ACHN (cell line): ENCODE data around the gene ARID5B.

ENCODE experiments used
- DNase-seq: peaks from one replicate; pipeline ENCODE4 v3.0.0-alpha.2; 2015
- in situ Hi-C: cut with HindIII; loops from 2 replicates; pipeline ENCODE4 v1.10.0; 2017; ENCODE audit warnings: low sequenced_read_pairs, low pct_ligation_motif_present, low pct_unique_long_range_greater_than_20kb

Gene ARID5B

DNA sequence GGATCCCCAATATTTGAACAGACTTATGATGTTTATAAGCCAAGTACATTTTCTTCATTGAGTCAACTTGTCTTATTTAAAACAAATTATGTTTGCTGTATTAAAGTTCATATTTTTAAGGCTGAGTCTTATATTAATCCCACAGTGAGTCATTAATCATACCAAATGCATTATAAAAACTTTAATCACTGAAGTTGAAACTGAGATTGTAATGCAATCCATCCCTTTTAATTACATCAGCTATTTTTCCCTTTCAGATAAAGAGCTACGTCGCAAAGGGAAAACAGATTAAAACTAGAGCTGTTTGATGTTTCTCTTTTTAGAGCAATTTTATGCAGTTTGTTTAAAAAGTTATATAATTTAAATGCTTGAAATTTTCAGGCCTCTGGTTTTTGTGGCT, 183.0 kb downstream of the ARID5B start:
- in situ Hi-C loops, result no loop called here
- no peak for DNase-seq

DNA sequence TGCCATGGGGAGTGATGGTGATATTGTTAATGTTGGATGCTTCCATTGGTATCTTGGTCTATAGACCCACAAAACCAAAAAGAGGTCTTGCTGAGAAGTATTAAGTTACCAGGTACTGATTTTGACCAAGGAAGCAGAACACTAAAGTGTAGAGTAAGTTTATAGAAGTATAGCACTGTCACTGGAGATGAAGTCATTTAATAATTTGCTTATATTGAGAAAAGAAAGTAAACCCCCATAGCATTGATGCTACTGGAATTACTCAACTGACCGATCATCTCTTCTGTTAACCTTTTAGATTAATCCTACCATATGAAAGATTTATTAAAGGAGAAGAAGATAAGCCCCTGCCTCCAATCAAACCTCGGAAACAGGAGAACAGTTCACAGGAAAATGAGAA, 183.9 kb downstream of the ARID5B start:
- in situ Hi-C loops, result no loop called here
- DNase-seq, result no peak

DNA sequence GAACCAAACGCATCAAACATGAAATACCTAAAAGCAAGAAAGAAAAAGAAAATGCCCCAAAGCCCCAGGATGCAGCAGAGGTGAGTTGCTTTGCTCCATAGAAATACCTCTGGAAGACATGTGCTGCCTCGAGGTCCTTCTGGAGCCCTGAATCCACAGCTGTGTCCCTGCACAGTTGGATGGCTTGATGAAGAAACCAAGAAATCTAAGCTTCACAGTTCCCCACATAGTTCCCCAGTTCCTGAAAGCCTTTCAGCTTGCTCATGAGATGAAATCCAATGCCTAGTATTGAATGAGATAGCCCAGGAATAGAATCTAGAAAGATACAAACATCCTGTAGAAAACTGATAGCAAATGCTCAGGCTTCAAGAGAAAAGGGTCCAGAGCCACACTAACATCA, 184.3 kb downstream of the ARID5B start:
- in situ Hi-C loops, result no loop called here
- DNase-seq, result no peak

DNA sequence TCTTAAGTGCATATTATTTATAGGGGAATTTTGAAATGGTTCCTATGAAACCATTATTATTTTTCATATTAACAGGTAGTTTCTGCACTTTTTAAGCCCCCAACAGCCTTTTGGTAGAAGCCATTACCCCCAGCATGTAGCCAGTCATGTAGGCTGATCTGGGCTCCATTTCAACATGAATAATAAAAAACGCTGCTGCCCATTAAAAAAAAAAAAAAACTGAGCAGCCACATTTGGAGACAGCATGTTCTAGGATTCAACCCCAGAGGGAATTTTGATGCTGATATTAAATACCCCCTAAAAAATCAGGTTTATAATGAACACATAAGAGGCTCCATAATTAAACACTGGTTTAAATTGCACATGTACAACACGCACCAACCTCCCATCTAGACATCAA, 185.8 kb downstream of the ARID5B start:
- DNase-seq, result no peak
- in situ Hi-C loops, result no loop called here

DNA sequence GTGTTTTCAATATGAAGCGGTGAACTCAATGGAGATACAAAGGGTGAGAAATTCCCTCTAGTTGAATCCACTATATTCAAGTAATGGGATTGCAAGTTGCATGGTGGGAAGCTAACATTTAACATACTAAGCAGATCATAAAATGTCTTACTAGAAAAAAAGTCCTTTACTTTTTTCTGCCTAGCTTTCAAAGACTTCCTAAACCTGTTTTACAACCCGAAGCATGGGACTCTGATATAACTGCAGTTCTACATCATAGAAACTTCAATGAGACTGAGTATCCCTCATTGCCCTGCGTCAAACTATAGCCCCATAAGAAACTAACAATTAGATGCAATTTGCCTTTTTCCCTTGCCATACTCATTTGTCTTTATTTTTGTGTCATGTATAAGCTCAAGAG, 187.3 kb downstream of the ARID5B start:
- DNase-seq, result no peak
- in situ Hi-C loops, result no loop called here

DNA sequence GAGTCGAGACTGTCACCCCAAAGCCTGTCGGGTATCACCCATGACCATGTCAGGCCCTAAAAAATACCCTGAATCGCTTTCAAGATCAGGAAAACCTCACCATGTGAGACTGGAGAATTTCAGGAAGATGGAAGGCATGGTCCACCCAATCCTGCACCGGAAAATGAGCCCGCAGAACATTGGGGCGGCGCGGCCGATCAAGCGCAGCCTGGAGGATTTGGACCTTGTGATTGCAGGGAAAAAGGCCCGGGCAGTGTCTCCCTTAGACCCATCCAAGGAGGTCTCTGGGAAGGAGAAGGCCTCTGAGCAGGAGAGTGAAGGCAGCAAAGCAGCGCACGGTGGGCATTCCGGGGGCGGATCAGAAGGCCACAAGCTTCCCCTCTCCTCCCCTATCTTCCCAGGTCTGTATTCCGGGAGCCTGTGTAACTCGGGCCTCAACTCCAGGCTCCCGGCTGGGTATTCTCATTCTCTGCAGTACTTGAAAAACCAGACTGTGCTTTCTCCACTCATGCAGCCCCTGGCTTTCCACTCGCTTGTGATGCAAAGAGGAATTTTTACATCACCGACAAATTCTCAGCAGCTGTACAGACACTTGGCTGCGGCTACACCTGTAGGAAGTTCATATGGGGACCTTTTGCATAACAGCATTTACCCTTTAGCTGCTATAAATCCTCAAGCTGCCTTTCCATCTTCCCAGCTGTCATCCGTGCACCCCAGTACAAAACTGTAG, 191.0 kb downstream of the ARID5B start:
- DNase-seq, result no peak
- in situ Hi-C loops, result no loop called here

DNA sequence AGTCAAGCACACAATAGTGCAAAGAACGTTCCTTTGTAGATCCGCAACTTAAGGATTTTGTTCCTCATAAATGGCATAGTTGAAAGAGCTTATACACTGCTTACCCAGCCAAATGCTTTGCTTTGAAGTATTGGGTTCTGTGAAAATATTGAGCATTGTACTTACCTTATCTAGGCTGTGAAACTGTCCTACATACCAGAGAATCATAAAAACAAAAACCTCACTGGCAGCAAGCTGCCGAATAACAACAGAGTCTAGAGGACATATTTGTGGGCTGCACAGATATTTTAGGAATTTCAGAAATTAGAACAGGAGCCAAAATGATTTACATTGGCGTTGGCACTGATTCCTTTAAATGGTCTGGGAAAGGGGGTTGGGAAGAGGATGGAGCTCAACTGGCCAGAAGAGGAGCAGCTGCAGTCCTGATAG, 192.4 kb downstream of the ARID5B start:
- in situ Hi-C loops, result no loop called here
- peak; percentile 91 for DNase-seq

DNA sequence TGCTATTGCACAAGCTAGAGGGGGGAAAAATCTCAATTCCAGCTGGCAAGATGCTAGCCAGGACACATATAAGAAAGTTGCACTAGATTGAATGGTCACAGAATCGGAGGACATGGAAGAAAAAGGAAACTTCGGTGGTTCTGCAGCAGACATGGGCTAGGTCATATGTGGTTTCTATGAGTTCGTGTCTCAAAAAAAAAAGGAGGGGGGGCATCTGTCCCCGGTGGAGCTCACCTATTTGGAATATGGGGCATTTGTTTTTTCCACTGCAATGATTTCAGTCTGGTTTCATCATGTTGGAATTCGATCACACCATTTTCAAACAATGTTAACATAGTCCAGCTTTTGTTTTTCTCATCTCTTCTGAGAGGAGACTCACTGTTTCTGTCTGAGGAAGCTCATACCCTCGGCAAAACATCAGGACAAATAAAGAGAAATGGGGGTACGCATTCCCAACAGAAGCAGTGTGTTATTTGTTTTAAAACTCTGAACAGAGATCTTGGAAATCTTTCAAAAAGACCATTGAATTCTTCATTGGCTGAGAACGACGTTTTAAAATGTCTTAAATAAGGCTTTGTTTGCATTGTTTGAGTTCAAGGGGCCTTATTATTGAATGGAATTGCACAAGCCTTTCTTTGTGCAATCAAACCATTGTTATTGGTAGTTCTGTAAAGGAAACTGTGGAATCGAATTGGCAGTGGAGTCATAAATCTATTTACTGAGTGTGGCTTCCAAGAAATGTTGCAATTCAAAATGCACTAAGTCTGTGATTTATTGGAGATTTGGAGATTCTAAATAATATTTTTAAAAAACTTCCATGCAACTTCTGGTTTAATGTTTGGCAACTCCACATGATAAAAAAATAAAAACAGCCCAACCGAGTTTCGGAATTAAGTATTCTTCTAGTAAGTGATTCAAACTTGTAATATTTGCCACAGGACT, 194.0 kb downstream of the ARID5B start:
- in situ Hi-C loops, result no loop called here
- peak; percentile 24 for DNase-seq

DNA sequence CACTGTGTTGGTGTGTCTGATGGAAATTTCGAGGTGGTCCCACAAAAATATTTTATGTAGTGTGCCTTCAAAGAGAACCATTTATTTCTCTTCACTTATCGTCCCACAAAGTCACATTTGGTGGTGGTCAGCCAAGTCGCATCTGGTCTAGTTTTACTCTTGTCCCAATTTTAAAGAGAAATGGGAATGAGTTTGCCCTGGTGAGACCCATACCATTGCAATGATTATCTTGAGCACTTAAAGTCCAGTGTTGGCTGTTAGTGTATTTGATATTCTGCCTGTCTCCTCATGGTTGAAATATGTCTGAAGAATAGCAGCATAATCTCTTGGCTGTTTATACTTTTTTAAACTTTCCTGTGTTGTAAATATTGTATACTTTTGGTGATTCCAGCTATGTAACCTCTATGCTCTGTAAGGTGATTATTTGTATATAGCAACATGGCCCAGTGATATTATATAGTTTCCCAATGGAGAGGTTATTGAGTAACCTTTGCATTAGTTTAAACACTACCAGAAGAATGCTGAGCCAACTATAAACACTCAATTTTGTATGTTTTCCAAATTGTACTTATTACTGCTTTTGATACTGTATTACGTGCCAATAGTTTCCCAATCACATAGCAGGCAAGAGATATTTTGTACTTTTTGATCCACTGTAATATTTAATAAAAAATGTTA, 194.9 kb downstream of the ARID5B start:
- in situ Hi-C loops, result no loop called here
- DNase-seq, result no peak

DNA sequence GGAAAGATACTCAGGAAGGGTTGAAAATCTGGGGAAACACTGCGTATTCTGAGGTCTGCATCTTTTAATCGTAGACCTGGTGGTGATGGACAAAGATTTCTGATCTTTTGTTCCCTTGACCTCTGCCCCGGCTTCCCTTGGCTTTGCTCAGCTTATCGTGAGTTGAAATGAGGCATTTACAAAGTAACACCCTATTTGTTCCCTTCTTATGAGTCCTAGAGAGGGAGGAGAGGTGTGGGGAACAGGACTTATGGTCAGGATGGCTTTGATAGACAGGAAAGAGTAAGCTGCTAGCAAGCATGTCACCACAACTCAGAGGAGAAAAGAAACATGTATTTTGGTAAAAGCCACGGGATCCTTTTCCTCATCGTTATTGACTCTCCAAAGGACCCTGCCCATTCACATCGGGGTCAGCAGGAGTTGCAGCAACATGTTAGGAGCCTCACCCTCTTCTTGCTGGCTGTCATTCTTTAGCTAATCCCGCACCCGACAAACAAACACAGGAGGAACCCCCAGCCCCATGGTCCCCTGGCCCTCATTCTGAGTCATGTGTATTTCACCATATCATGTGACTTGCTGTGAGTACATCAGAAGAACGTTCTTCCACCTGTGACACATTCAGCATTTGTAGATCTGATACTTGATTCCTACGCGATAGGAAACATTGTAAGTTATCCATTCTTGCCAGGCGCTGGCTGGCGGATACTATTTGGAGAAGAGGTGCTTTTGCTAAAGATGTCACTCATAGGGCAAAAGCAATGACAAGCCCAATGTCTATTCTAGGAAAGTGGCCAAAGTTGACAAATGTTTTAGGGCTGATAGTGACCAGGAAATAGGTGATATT, 197.0 kb downstream of the ARID5B start:
- in situ Hi-C loops, result no loop called here
- no peak for DNase-seq

DNA sequence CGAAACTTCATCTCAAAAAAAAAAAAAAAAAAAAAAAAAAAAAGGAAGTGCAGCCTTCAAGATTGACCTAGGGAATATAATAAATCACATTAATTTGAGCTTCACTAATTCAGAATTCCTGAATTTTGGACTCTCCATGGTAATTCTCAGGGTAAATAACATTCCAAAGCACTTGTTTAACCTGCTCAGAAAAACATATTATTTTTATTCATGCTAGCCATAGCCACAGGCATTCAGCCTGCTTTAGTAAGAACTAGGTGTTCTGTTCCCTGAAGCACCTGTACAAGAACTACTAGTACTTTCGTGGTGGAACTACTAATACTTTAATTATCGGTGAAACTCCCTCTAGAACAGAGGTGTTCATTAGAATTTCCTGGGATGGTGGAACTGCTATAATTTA, 197.8 kb downstream of the ARID5B start:
- in situ Hi-C loops, result no loop called here
- no peak for DNase-seq

DNA sequence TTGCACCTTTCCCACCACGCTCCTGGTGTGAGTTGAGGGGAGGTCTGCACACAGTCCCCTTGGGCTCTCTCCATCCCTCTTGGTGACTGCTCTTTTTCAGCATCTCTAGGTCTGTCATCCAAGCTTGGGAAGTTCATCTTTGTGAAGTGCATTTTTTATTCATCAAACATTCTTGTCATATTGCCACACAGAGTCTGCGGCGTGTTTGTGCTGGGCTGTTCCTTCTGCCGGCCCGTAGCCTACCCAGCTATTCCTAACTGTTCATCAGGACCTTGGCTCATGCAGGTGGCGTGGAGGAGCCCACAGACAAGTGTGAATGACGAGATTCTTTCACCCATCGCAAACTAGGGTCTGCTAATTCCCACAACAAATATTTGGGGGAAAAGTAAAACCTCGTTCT, 202.4 kb downstream of the ARID5B start:
- no peak for DNase-seq
- in situ Hi-C loops, result no loop called here

DNA sequence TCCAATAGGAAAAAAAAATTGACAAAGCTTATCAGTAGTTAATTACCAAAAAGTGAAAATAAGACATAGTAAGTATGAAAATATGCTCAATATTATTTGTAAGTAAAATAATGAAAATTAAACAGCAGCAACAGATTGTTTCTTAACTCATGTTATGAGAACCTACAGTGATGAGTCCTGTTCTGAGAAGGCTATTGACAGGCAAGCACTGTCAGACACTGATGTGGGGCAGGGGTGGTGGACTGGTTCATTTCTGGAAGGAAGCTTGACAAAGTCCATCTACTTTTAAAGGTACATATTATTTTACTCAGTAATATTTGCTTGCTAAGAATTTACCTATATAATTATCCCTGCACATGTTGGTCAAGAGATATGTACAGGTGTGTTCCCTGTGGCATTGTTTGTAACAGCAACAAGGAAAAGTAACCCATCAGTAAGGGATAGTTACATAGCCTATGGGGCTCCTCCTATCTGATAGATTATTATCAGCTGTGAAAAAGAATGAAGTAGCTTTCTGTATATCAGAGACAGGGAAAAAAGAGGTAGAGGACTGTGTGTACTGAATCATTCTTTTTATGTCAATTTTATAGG, 205.5 kb downstream of the ARID5B start:
- DNase-seq, result no peak
- in situ Hi-C loops, result no loop called here

DNA sequence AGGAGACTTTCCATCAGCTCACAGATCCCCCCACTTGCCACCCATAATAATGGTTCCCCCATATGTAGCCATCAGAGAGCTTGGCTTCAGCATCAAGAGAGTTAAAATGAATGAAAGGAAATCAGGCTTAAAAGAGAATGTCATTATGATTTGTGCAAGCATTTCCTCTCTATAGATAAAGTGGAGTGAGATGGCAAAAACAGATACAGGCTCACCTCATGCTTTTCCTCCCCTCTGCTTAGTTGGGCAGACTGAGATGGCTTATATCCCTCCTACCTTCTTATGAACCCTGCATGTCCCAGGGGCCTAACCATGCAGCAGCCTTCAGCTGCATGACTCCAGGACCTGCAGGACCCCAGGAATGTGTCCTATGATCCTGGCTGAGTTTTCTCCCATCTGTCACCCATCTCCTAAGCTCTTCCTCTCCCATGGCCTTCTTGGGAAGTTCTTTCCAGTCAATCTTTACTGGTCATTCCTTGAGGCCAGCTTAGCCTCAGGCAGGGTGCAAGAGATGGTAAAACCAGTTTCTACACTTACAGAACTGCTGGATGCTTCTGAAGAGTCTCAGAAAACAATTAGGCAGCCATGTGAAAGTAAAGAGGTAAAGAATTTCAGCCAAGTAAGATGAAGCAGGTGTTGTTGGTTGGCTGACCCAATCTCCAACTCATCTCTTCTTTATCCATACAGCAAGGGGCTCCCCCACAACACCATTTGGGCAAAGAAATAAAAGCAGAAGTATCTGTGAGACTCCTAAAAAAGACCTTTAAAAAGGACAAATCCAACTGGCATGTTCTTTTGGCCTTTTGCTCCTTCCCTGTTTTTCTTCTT, 207.5 kb downstream of the ARID5B start:
- in situ Hi-C loops, result no loop called here
- no peak for DNase-seq

DNA sequence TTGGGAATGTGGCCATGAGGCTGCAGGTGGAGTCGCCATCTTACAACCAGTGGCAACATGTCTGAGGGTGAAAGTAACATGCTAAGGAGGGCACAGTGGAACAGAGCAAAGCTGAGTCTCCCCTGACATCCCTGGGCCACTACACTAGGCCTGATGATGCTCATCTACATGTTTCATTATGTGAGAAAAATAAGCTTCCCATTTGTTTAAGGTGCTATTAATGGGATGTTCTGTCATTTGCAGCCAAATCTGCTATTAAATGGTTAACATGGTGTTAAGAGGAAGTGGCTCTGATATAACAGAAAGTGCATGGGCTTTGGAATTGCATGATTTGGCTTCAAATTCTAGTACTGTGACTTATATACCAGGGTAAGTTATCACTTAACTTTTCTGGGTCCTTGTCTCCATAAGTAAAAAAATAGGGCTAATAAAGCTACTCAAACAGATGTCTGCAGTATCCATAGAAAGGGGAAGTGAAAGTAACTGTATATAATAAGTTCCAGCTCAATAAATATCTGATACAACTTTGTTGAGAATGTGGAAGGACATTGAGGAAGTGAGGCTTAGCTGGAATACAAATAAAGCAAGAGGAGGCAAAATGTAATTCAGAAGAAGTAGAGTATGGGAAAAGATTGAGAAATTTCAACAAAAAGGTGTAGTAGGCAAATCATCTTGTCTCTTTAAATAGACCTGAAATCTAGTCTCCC, 208.2 kb downstream of the ARID5B start:
- no peak for DNase-seq
- in situ Hi-C loops, result no loop called here

DNA sequence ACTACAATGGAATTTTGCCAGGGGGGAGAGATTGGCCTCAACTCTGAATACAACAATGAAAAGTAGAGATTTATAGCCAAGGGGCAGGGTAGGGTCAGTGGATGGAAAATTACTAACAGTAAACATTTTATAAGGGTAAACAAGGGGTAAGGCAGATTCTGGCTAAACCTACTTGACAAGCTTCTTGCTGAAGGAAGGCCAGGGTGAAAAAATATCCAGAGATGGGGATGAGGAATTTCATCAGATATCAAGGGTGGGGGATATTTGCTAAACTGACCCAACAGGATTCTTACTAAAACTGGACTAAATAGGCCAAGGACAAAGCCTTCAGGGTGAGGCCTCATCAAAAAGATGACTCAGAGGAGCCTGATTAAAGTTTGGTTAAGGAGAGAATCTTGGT, 210.8 kb downstream of the ARID5B start:
- no peak for DNase-seq
- in situ Hi-C loops, result no loop called here

DNA sequence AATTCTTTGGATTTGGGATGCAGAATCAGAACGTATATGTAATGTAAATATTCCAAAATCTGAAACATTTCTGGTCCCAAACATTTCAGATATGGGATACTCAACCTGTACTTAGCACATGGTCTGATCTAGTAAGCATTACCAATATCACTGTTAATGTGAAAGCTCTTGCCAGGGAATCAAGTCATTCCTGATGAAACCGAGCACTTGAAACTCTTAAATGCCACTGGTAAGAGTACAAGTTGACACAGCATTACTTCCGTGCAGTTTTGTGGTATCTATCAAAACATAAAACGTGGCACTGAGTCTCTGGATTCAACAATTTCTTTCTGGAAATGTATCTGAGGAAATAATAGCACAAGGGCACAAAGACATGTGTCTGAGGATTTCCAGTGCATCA, 211.5 kb downstream of the ARID5B start:
- in situ Hi-C loops, result no loop called here
- DNase-seq, result no peak
